ENCODE results near the gene TBC1D5.
A peak's percentile ranks its signal among the peaks of the same experiment; 100 is the strongest.

TBC1D5 gene

GRCh38 chr3:17469520-17469919 lies 272.9 kb downstream of the TBC1D5 start:
- DNase-seq: no peak
- in situ Hi-C loops (cut with HindIII; ENCODE audit: low pct_ligation_motif_present, low sequenced_read_pairs): no loop called here
- Histone ChIP-seq H3K27ac (no peak overlapping the region), H3K36me3 (replicated peaks) (no peaks in the 10 kb centered on the region), H3K4me3 (ENCODE audit: low read depth, low read length) (no peak overlapping the region), H3K27me3 (replicated peaks) (no peaks in the 10 kb centered on the region)
- TF ChIP-seq CTCF (IDR thresholded peaks at IDR 0.05; ENCODE audit: low read depth, low read length, missing control alignments): no peak

- in situ Hi-C loops (cut with HindIII; ENCODE audit: low pct_ligation_motif_present, low sequenced_read_pairs): no loop called here
- Histone ChIP-seq H3K27me3 (replicated peaks) (no peaks in the 10 kb centered on the region), H3K36me3 (replicated peaks) (no peaks in the 10 kb centered on the region), H3K4me3 (ENCODE audit: low read depth, low read length) (no peak overlapping the region), H3K27ac (no peak overlapping the region)
- DNase-seq: peak; percentile 15
- no peak for TF ChIP-seq CTCF (IDR thresholded peaks at IDR 0.05; ENCODE audit: low read depth, low read length, missing control alignments)
Observed at GRCh38 chr3:17466028-17466427, 276.4 kb downstream of the TBC1D5 start.

GRCh38 chr3:17459470-17459993 lies 282.9 kb downstream of the TBC1D5 start:
- Histone ChIP-seq H3K27ac (no peak overlapping the region), H3K4me3 (ENCODE audit: low read depth, low read length) (no peak overlapping the region), H3K27me3 (replicated peaks) (no peaks in the 10 kb centered on the region), H3K36me3 (replicated peaks) (no peaks in the 10 kb centered on the region)
- in situ Hi-C loops (cut with HindIII; ENCODE audit: low pct_ligation_motif_present, low sequenced_read_pairs): no loop called here
- no peak for TF ChIP-seq CTCF (IDR thresholded peaks at IDR 0.05; ENCODE audit: low read depth, low read length, missing control alignments)
- DNase-seq: no peak

GRCh38 chr3:17456650-17457049 lies 285.8 kb downstream of the TBC1D5 start:
- Histone ChIP-seq H3K4me3 (ENCODE audit: low read depth, low read length) (no peak overlapping the region), H3K36me3 (replicated peaks) (no peaks in the 10 kb centered on the region), H3K27ac (no peak overlapping the region), H3K27me3 (replicated peaks) (no peaks in the 10 kb centered on the region)
- no peak for DNase-seq
- in situ Hi-C loops (cut with HindIII; ENCODE audit: low pct_ligation_motif_present, low sequenced_read_pairs): no loop called here
- no peak for TF ChIP-seq CTCF (IDR thresholded peaks at IDR 0.05; ENCODE audit: low read depth, low read length, missing control alignments)

GRCh38 chr3:17456046-17456445 lies 286.4 kb downstream of the TBC1D5 start:
- in situ Hi-C loops (cut with HindIII; ENCODE audit: low pct_ligation_motif_present, low sequenced_read_pairs): no loop called here
- no peak for TF ChIP-seq CTCF (IDR thresholded peaks at IDR 0.05; ENCODE audit: low read depth, low read length, missing control alignments)
- no peaks in the 10 kb centered on the region for H3K27me3 ChIP-seq (replicated peaks)

DNA sequence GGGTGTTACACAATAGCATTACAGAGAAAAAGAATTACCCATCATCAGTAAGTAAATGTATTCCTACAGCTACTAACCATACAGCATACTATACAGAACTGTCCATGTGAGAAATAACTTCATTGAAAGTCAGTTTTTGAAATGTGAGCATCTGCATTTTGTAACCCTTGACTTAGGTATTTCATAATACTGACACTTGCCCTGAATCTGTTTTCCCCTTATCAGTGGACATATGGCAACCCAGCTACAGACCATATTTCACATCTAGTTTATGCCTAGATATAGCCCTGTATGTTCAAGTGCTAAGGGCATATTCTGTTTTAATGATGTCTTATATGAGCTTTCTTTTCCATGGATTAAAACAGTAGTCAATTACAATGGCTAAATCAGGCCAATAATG lies 297.6 kb downstream of the TBC1D5 start:
- no peak for TF ChIP-seq CTCF (IDR thresholded peaks at IDR 0.05; ENCODE audit: low read depth, low read length, missing control alignments)
- Histone ChIP-seq H3K4me3 (ENCODE audit: low read depth, low read length) (no peak overlapping the region), H3K27me3 (replicated peaks) (no peaks in the 10 kb centered on the region), H3K36me3 (replicated peaks) (no peaks in the 10 kb centered on the region), H3K27ac (no peak overlapping the region)
- DNase-seq: no peak
- in situ Hi-C loops (cut with HindIII; ENCODE audit: low pct_ligation_motif_present, low sequenced_read_pairs): no loop called here

More at GRCh38 chr3:17456046-17456445, 286.4 kb downstream of the TBC1D5 start:
- Histone ChIP-seq H3K4me3 (ENCODE audit: low read depth, low read length) (no peak overlapping the region), H3K36me3 (replicated peaks) (no peaks in the 10 kb centered on the region), H3K27ac (no peak overlapping the region)
- no peak for DNase-seq
